ENCODE data around the gene TACR3.
A peak's percentile ranks its signal among the peaks of the same experiment; 100 is the strongest.
"Not testable (repeated sequence)": the region's sequence is repeated elsewhere in the genome, so short reads cannot be mapped to it uniquely, and the experiment has no call there.

The TACR3 gene

GRCh38 chr4:103721251-103721650 lies 1.5 kb upstream of the TACR3 start:
- no peak overlapping the region for H3K27ac ChIP-seq
- no peaks in the 10 kb centered on the region for H3K27me3 ChIP-seq (replicated peaks)
- H3K36me3 ChIP-seq (replicated peaks), result no peaks in the 10 kb centered on the region
- no peak for DNase-seq
- in situ Hi-C loops (cut with HindIII; ENCODE audit: low pct_ligation_motif_present, low sequenced_read_pairs), result no loop called here
- TF ChIP-seq CTCF (IDR thresholded peaks at IDR 0.05; ENCODE audit: low read depth, low read length, missing control alignments), result no peak
- no peak overlapping the region for H3K4me3 ChIP-seq (ENCODE audit: low read depth, low read length)

- H3K36me3 ChIP-seq (replicated peaks), result no peaks in the 10 kb centered on the region
- no peak overlapping the region for H3K4me3 ChIP-seq (ENCODE audit: low read depth, low read length)
- in situ Hi-C loops (cut with HindIII; ENCODE audit: low pct_ligation_motif_present, low sequenced_read_pairs), result no loop called here
- H3K27me3 ChIP-seq (replicated peaks), result no peaks in the 10 kb centered on the region
- no peak overlapping the region for H3K27ac ChIP-seq
- TF ChIP-seq CTCF (IDR thresholded peaks at IDR 0.05; ENCODE audit: low read depth, low read length, missing control alignments), result no peak
- DNase-seq, result no peak
Measured at GRCh38 chr4:103720661-103721060, 876 bp upstream of the TACR3 start.

DNA sequence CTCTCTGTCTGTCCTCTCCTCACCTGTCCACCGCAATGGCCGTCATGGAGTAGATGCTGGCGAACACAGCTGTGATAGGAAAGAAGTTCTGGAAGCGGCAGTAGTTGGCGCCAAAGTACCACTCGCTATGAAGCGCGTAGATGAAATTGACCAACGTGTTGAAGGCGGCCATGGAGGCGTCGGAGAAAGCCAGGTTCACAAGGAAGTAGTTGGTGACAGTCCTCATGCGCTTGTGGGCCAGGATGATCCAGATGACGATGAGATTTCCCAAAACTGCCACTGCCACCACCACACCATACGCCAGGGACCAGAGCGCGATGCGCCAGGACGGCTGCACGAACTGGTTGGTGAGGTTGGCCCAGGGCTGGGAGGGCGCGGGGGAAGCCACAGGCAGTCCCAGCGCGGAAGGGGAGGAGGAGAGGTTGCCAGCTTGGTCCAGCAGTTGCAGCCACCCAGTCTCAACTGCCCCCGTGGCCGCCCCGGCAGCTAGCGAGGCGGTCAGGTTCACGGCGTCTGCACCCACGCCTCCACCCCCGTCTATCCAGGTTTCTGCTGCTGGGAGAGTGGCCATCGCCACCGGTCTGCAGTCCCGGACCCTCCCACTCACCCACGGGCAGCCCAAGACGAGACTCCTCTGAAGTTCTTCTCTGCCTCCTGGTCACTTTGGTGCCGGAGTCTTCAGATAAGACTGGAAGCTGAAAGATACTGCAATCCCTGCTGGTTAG lies 518 bp downstream of the TACR3 start:
- no peaks in the 10 kb centered on the region for H3K27me3 ChIP-seq (replicated peaks)
- peak overlapping the region; percentile 47 for H3K4me3 ChIP-seq (ENCODE audit: low read depth, low read length)

GRCh38 chr4:103692615-103693014 lies 27.2 kb downstream of the TACR3 start:
- H3K27ac ChIP-seq, result no peak overlapping the region
- no peak overlapping the region for H3K4me3 ChIP-seq (ENCODE audit: low read depth, low read length)
- no peak for TF ChIP-seq CTCF (IDR thresholded peaks at IDR 0.05; ENCODE audit: low read depth, low read length, missing control alignments)
- no peak for DNase-seq
- H3K27me3 ChIP-seq (replicated peaks), result no peaks in the 10 kb centered on the region
- H3K36me3 ChIP-seq (replicated peaks), result no peaks in the 10 kb centered on the region
- in situ Hi-C loops (cut with HindIII; ENCODE audit: low pct_ligation_motif_present, low sequenced_read_pairs), result no loop called here

More for the DNA sequence above, 518 bp downstream of the TACR3 start:
- peak; percentile 24 for TF ChIP-seq CTCF (IDR thresholded peaks at IDR 0.05; ENCODE audit: low read depth, low read length, missing control alignments)
- no peak for DNase-seq
- in situ Hi-C loops (cut with HindIII; ENCODE audit: low pct_ligation_motif_present, low sequenced_read_pairs), result no loop called here
- Histone ChIP-seq H3K36me3 (replicated peaks) (no peaks in the 10 kb centered on the region), H3K27ac (no peak overlapping the region)

DNA sequence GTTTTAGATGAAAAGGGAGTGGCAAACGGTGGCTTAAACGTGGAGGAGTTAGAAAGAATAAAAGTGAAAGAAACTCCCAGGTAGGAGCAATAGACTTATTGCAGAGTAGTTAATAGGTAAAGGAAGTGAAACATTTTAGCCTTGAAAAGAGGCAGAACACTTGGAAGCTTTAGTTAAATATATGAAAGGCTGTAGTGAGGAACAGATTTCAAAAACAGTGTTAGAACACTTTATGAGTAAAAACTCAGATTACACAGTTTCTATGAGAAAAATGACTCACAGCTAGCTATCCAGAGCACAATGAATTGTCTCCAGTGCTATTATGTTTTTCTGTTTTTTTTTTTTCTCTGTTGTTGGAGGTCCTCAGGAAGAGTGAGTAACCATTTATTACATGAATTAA lies 45.8 kb downstream of the TACR3 start:
- DNase-seq, result no peak
- in situ Hi-C loops (cut with HindIII; ENCODE audit: low pct_ligation_motif_present, low sequenced_read_pairs), result no loop called here

GRCh38 chr4:103666764-103667163 lies 53.0 kb downstream of the TACR3 start:
- H3K4me3 ChIP-seq (ENCODE audit: low read depth, low read length); DNase-seq; H3K27me3 ChIP-seq (replicated peaks); H3K36me3 ChIP-seq (replicated peaks); H3K27ac ChIP-seq; in situ Hi-C loops (cut with HindIII; ENCODE audit: low pct_ligation_motif_present, low sequenced_read_pairs): not testable (repeated sequence)

More for the DNA sequence above, 45.8 kb downstream of the TACR3 start:
- H3K27ac ChIP-seq, result no peak overlapping the region
- no peak overlapping the region for H3K4me3 ChIP-seq (ENCODE audit: low read depth, low read length)
- TF ChIP-seq CTCF (IDR thresholded peaks at IDR 0.05; ENCODE audit: low read depth, low read length, missing control alignments), result no peak
- no peaks in the 10 kb centered on the region for H3K27me3 ChIP-seq (replicated peaks)
- no peaks in the 10 kb centered on the region for H3K36me3 ChIP-seq (replicated peaks)
